GM12878 (cell line): ENCODE data around the gene PNMA6E. TPM values are rescaled to one million over a fixed set of nuclear protein-coding genes. Genes with fewer than 3 reads are reported as not detected.

ENCODE experiments used
- ATAC-seq: fragments of 200-7000 bp; cut with Tn5 transposase; 3 replicates; pipeline ENCODE4 v1.9.1; 2020; ENCODE audit warnings: mild to moderate bottlenecking, moderate library complexity
- BruUV-seq: library from RNA; stranded (reverse); fragments of 400-500 nt; replicated peaks from 2 replicates; lab custom pipeline; 2021; lab: Mats Ljungman, UMichigan
- CTCF ChIA-PET: fragments of 300-600 bp; sonication (Branson Sonifier 250); formaldehyde crosslinking; extraction: SDS; loops from one replicate; lab custom pipeline; 2021; ENCODE audit warnings: inconsistent platforms; lab: Yijun Ruan, JAX
- POLR2A ChIA-PET: fragments of 350-600 bp; formaldehyde crosslinking; extraction: SDS; loops from one replicate; lab custom pipeline; 2021; ENCODE audit warnings: inconsistent platforms; lab: Charles Lee
- RAD21 ChIA-PET: fragments of 300-600 bp; sonication (Branson Sonifier 250); formaldehyde crosslinking; loops from one replicate; lab custom pipeline; 2023; ENCODE audit warnings: antibody characterized with exemption; ENCODE audit not compliant: unreplicated experiment; lab: Charles Lee
- SMC1A ChIA-PET: fragments of 300-600 bp; sonication (Branson Sonifier 250); formaldehyde crosslinking; loops from one replicate; lab custom pipeline; 2023; ENCODE audit not compliant: unreplicated experiment, uncharacterized antibody; lab: Charles Lee
- DNase-seq: peaks from one replicate; pipeline ENCODE4 v3.0.0-alpha.2; 2011; ENCODE audit warnings: low read depth, low spot score
- FAIRE-seq: peaks from 3 replicates; lab custom pipeline; 2011; peaks lifted over from hg19 to GRCh38; lab: Jason Lieb, UNC
- H2AFZ ChIP-seq: 2 replicates; pipeline ENCODE4 v1.6.0; 2011; ENCODE audit warnings: low read depth, low read length, control low read depth; ENCODE audit not compliant: control insufficient read depth
- H3K27ac ChIP-seq: 2 replicates; pipeline ENCODE4 v1.5.1; 2011; ENCODE audit warnings: control low read depth; ENCODE audit not compliant: control insufficient read depth, insufficient read depth
- H3K27me3 ChIP-seq, 2 experiments: replicated peaks in 1 of 2; 2 replicates each; pipeline versions ENCODE4 v1.6.0 to v1.6.1; 2011; ENCODE audit warnings: low read length in 1 of 2; ENCODE audit not compliant: control insufficient read depth in 2 of 2, insufficient read depth in 2 of 2
- H3K36me3 ChIP-seq, 2 experiments: 2 replicates each; pipeline ENCODE4 v1.5.1; 2011; ENCODE audit warnings: low read length in 1 of 2; ENCODE audit not compliant: control insufficient read depth in 2 of 2, insufficient read depth in 2 of 2
- H3K4me1 ChIP-seq: 2 replicates; pipeline ENCODE4 v1.6.1; 2011; ENCODE audit warnings: mild to moderate bottlenecking, low read length, moderate library complexity, mixed read lengths; ENCODE audit not compliant: control insufficient read depth, insufficient read depth
- H3K4me2 ChIP-seq: 2 replicates; pipeline ENCODE4 v1.6.0; 2011; ENCODE audit warnings: control low read depth; ENCODE audit not compliant: control insufficient read depth, insufficient read depth
- H3K4me3 ChIP-seq: fragments of 200-600 bp; sonication (generic); 2 replicates; pipeline ENCODE4 v1.5.1; 2016
- H3K79me2 ChIP-seq: 2 replicates; pipeline ENCODE4 v1.6.0; 2011; ENCODE audit warnings: low read length; ENCODE audit not compliant: control insufficient read depth, insufficient read depth
- H3K9ac ChIP-seq: 2 replicates; pipeline ENCODE4 v1.8.0; 2011; ENCODE audit warnings: low read length, control low read depth, mixed read lengths; ENCODE audit not compliant: control insufficient read depth, insufficient read depth
- H3K9me3 ChIP-seq: replicated peaks from 3 replicates; pipeline ENCODE4 v1.5.1; 2011; ENCODE audit warnings: mild to moderate bottlenecking, low read length; ENCODE audit not compliant: control insufficient read depth, insufficient read depth
- H4K20me1 ChIP-seq: 2 replicates; pipeline ENCODE4 v1.6.0; 2011; ENCODE audit not compliant: control insufficient read depth, insufficient read depth
- BACH1 ChIP-seq: fragments of 450-650 bp; IDR thresholded peaks from 2 replicates; pipeline ENCODE4 v1.6.1; 2017; ENCODE audit warnings: mild to moderate bottlenecking, borderline replicate concordance
- FOXK2 ChIP-seq: fragments of 450-650 bp; IDR thresholded peaks from 2 replicates; pipeline ENCODE4 v1.6.1; 2017; ENCODE audit warnings: mild to moderate bottlenecking, moderate library complexity
- GATAD2B ChIP-seq: fragments of 450-650 bp; conservative IDR thresholded peaks from 2 replicates; pipeline ENCODE4 v1.6.1; 2017; ENCODE audit warnings: low read depth, mild to moderate bottlenecking, moderate library complexity
- IKZF1 ChIP-seq: fragments of 450-650 bp; conservative IDR thresholded peaks from 2 replicates; pipeline ENCODE4 v1.6.1; 2017; ENCODE audit warnings: antibody characterized with exemption, mild to moderate bottlenecking
- IRF5 ChIP-seq: fragments of 450-650 bp; IDR thresholded peaks from 2 replicates; pipeline ENCODE4 v1.6.1; 2017; ENCODE audit warnings: borderline replicate concordance
- KAT2A ChIP-seq: conservative IDR thresholded peaks from 2 replicates; pipeline ENCODE4 v1.6.1; 2011; ENCODE audit warnings: low read depth, low read length; ENCODE audit not compliant: control insufficient read depth
- LARP7 ChIP-seq: fragments of 450-650 bp; IDR thresholded peaks from 2 replicates; pipeline ENCODE4 v1.6.1; 2017; ENCODE audit warnings: mild to moderate bottlenecking
- MTA2 ChIP-seq: fragments of 450-650 bp; IDR thresholded peaks from 2 replicates; pipeline ENCODE4 v1.6.1; 2016; ENCODE audit warnings: low read depth, mild to moderate bottlenecking, moderate library complexity
- MYB ChIP-seq: fragments of 150-350 bp; IDR thresholded peaks from 2 replicates; pipeline ENCODE4 v1.6.1; 2014; ENCODE audit warnings: mild to moderate bottlenecking, low read depth, low read length, borderline replicate concordance
- MYC ChIP-seq: IDR thresholded peaks from 2 replicates; pipeline ENCODE4 v1.6.1; 2011; ENCODE audit warnings: mild to moderate bottlenecking, low read length, moderate library complexity, inconsistent platforms; ENCODE audit not compliant: insufficient read depth, insufficient replicate concordance, insufficient read length, severe bottlenecking
- NBN ChIP-seq: fragments of 450-650 bp; IDR thresholded peaks from 2 replicates; pipeline ENCODE4 v1.6.1; 2016
- NFYB ChIP-seq: IDR thresholded peaks from 2 replicates; pipeline ENCODE4 v1.6.1; 2011; ENCODE audit warnings: low read depth, mild to moderate bottlenecking, low read length, improper control_type of control experiment, moderate library complexity; ENCODE audit not compliant: insufficient read depth
- RAD21 ChIP-seq: IDR thresholded peaks from 2 replicates; pipeline ENCODE4 v1.6.1; 2011; ENCODE audit warnings: mild to moderate bottlenecking, low read depth, low read length, moderate library complexity; ENCODE audit not compliant: insufficient read depth
- STAT1 ChIP-seq: fragments of 450-650 bp; conservative IDR thresholded peaks from 2 replicates; pipeline ENCODE4 v1.6.1; 2014; ENCODE audit warnings: antibody characterized with exemption, mild to moderate bottlenecking
- TAF1 ChIP-seq: IDR thresholded peaks from 2 replicates; pipeline ENCODE4 v1.6.1; 2011; ENCODE audit warnings: mild to moderate bottlenecking, low read depth, low read length, borderline replicate concordance
- TBL1XR1 ChIP-seq: IDR thresholded peaks from 2 replicates; pipeline ENCODE4 v1.6.1; 2012; ENCODE audit warnings: low read depth, low read length, improper control_type of control experiment
- whole genome bisulfite sequencing: methylation state at CpG from one replicate; pipeline ENCODE4 v1.1.6; 2016; ENCODE audit warnings: low lambda C conversion rate; ENCODE audit not compliant: insufficient replicate concordance, insufficient coverage; ENCODE audit errors: missing lambda C conversion rate; 5-methylcytosine and 5-hydroxymethylcytosine counted together
- in situ Hi-C: fragments of 300-500 bp; cut with MboI; formaldehyde crosslinking; loops from 9 replicates; pipeline ENCODE4 v1.14.3; 2018; ENCODE audit warnings: mixed read lengths
- intact Hi-C: fragments of 100-400 bp; cut with micrococcal nuclease; formaldehyde crosslinking; loops from one replicate; pipeline ENCODE4 v1.14.2; 2022; ENCODE audit not compliant: unreplicated experiment
- polyA plus RNA-seq, 11 experiments: library from polyadenylated mRNA; depleted of rRNA in 4 of 11; unstranded in 6 of 11; stranded (reverse) in 5 of 11; fragments of >200 nt; fragmentation: Nextera tagmentation in 4 of 11; fragmentation: Illumina TruSeq in 1 of 11; extraction: Ambion mirVana in 4 of 11; extraction: Trizol in 1 of 11; gene quantifications; 1 replicate in 1 of 11; 2 replicates in 10 of 11; pipeline versions ENCODE4 v1.2.1 to v1.2.3, GENCODE V29; 2011 to 2016; ENCODE audit warnings: inconsistent platforms in 2 of 11, missing spikeins in 2 of 11, low read depth in 1 of 11
- total RNA-seq, 4 experiments: library from RNA; depleted of rRNA in 3 of 4; stranded (reverse); fragments of >200 nt in 3 of 4; fragmentation: Illumina TruSeq in 1 of 4; extraction: Trizol in 1 of 4; gene quantifications; 2 replicates each; pipeline versions ENCODE4 v1.2.1 to v1.2.3, GENCODE V29; 2013 to 2021
- TF ChIP-seq, protein P1 (sequence below): IDR thresholded peaks from 2 replicates; pipeline ENCODE4 v1.6.1; 2011; ENCODE audit warnings: borderline replicate concordance, low read depth, mild to moderate bottlenecking, moderate library complexity, mixed read lengths, low read length; ENCODE audit not compliant: insufficient read depth; ENCODE audit errors: extremely low read length
- TF ChIP-seq, protein P2 (sequence below): fragments of 450-650 bp; IDR thresholded peaks from 2 replicates; pipeline ENCODE4 v1.6.1; 2016; ENCODE audit warnings: mild to moderate bottlenecking, moderate library complexity, borderline replicate concordance

PNMA6E gene
- total and polyA plus RNA-seq, 10 of the 15 experiments (the other 5 are each of a cell fraction or from before 2014, with no cell fraction given) = not detected

DNA sequence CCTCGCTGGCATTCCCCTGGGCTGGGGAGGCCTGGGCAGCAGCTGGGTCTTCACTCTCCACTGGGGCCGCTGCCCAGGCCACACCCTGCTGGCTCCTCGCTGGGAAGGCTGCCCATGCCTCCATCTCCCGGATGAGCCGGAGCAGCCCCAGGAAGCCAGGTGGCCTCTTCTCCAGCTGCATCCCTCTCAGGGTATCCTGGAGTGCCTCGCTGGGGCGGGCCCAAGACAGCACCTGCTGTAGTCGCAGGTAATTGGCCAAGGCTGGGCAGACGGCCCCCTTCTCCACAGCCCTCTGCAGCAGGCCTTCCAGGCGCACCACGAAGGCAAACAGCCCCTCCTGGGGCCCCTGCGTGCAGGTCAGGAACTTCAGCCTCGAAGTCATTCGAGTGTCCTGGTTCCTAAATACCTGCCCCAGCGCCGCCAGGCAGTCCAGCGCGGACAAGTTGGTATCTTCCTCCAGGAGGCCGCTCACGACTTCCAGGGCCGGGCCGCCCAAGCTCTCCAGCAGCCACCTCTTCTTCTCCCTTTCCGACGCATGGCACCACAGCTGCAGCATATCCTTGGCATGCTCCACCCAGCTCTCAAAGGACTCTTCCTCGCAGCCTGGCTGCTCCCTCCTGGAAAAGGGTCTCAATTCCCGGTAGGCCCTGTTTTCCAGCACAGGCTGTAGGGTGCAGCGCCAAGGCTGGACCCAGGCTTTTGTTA, 3.7 kb downstream of the PNMA6E start:
- 61% methylated on average over 25 of the region's 27 CpGs for WGBS
- FAIRE-seq = no peak
- CTCF ChIA-PET = no interaction called here

More for the DNA sequence above, 3.7 kb downstream of the PNMA6E start:
- Histone ChIP-seq H2AFZ (no peak overlapping the region), H3K36me3 (no peaks in the 10 kb centered on the region), H3K4me1 (no peaks in the 10 kb centered on the region), H3K9me3 (no peaks in the 10 kb centered on the region; the same call in 2 of the 3 replicates), H4K20me1 (no peaks in the 10 kb centered on the region), H3K4me2 (no peak overlapping the region), H3K79me2 (no peaks in the 10 kb centered on the region), H3K27ac (no peak overlapping the region), H3K9ac (no peak overlapping the region), H3K27me3 (no peaks in the 10 kb centered on the region), H3K4me3 (no peak overlapping the region)
- ChIA-PET POLR2A (no interaction called here), SMC1A (no interaction called here), RAD21 (no interaction called here)
- intact Hi-C loops = no loop called here
- TF ChIP-seq TBL1XR1 (no peak), FOXK2 (no peak), RAD21 (no peak), BACH1 (no peak), TAF1 (no peak), NFYB (no peak), GATAD2B (no peak), KAT2A (no peak), MTA2 (no peak), MYC (no peak), STAT1 (no peak), IKZF1 (no peak), NBN (no peak), MYB (no peak), IRF5 (no peak), LARP7 (no peak)
- TF ChIP-seq, protein P1, sequence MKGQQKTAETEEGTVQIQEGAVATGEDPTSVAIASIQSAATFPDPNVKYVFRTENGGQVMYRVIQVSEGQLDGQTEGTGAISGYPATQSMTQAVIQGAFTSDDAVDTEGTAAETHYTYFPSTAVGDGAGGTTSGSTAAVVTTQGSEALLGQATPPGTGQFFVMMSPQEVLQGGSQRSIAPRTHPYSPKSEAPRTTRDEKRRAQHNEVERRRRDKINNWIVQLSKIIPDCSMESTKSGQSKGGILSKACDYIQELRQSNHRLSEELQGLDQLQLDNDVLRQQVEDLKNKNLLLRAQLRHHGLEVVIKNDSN = no peak
- TF ChIP-seq, protein P2, sequence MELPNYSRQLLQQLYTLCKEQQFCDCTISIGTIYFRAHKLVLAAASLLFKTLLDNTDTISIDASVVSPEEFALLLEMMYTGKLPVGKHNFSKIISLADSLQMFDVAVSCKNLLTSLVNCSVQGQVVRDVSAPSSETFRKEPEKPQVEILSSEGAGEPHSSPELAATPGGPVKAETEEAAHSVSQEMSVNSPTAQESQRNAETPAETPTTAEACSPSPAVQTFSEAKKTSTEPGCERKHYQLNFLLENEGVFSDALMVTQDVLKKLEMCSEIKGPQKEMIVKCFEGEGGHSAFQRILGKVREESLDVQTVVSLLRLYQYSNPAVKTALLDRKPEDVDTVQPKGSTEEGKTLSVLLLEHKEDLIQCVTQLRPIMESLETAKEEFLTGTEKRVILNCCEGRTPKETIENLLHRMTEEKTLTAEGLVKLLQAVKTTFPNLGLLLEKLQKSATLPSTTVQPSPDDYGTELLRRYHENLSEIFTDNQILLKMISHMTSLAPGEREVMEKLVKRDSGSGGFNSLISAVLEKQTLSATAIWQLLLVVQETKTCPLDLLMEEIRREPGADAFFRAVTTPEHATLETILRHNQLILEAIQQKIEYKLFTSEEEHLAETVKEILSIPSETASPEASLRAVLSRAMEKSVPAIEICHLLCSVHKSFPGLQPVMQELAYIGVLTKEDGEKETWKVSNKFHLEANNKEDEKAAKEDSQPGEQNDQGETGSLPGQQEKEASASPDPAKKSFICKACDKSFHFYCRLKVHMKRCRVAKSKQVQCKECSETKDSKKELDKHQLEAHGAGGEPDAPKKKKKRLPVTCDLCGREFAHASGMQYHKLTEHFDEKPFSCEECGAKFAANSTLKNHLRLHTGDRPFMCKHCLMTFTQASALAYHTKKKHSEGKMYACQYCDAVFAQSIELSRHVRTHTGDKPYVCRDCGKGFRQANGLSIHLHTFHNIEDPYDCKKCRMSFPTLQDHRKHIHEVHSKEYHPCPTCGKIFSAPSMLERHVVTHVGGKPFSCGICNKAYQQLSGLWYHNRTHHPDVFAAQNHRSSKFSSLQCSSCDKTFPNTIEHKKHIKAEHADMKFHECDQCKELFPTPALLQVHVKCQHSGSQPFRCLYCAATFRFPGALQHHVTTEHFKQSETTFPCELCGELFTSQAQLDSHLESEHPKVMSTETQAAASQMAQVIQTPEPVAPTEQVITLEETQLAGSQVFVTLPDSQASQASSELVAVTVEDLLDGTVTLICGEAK = no peak
- BruUV-seq = no TSS peak
- no peak for ATAC-seq
- DNase-seq = no peak
- in situ Hi-C loops = no loop called here
